ENCODE data around the gene EN1.
A peak's percentile ranks its signal among the peaks of the same experiment; 100 is the strongest.

The EN1 gene

DNA sequence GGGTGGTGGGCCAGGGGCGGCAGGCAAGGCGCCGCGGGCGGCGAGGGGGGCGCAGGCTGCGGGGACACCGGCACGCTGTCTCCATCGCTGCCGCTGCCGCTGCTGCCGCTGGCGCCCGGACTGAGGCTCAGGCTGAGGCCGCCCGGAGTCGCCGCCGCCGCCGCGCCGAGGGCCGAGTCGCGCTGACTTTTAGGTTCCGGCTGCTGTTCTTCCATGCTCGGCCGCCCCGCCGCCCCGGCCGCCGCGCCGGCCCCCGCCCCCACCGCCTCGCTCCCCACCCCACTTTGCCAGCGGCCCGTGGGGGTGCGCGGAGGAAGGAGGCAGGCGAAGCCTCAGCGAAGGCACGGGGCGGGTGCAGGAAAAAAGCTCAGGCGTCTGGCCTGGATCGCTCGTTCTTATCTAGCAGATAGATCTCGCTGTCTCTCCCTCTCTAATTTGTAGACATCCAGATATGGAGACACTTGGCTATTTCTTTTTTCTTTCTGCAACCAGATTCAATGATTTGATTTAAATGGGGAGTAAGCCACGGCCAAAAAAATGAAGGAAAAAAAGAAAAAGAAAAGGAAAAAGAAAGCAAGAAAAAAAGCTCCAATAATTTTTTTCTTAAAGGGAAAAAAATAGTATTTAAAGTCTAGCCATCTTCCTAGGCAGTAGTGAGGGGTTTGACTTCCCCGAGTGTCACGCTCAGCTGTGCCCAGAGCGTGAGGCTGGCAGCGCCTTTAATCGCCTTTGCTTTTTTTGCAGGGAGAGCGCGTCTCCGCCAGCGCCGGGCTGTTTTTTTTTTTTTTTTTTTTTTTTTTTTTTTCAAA lies at the start of gene EN1:
EN1 (minus strand) TSS at position 696 of the 809 bp plus-strand sequence; CDS start at position 215, 481 bp downstream.
- no peak for DNase-seq

DNA sequence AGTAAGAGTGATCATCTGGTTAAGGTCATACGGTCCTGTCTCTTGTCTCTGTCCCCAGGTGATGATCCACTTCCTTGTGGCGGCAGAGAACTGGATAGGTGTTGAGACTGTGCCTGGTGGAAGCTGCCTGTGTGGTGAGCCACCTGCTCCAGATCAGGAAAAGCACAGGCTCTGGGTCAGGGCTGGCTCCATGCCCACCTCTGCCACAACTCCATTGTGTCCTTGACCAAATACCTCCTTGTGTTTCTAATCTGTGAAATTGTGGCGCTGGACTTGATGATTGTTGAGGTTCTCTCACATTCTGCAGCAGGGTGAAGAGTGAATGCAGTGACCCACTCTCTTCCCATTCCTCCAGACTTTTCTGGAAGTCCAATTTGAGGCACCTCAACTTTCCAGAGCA lies 45.7 kb upstream of the EN1 start:
- DNase-seq = no peak

DNA sequence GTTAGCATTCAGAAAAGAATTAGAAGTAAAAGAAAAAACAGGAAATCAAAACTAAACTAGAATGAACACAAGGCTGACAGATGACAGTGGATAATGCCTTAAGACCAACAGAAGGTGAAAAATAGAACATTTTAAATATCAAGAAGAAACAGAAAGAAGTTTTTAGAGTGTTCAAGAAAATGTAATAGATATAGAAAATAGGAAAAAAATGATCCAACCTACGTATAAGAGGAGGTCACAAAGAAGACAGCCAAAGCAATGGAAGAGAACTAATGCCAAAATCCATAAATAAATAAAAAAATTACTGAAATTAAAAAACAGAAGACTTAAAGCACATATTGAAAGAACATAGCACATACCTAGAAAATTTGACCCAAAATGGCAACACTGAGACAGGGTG lies 42.5 kb upstream of the EN1 start:
- DNase-seq = no peak

DNA sequence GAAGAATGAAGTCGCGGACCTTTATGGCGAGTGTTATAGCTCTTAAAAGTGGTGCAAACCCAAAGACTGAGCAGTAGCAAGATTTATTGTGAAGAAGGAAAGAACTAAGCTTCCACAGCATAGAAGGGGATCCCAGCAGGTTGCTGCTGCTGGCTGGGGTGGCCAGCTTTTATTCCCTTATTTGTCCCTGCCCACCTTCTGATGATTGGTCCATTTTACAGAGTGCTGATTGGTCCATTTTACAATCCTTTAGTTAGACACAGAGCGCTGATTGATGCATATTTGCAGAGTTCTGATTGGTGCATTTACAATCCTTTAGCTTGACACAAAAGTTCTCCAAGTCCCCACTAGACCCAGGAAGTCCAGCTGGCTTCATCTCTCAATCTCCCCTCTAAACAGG lies 36.3 kb upstream of the EN1 start:
- DNase-seq = no peak

DNA sequence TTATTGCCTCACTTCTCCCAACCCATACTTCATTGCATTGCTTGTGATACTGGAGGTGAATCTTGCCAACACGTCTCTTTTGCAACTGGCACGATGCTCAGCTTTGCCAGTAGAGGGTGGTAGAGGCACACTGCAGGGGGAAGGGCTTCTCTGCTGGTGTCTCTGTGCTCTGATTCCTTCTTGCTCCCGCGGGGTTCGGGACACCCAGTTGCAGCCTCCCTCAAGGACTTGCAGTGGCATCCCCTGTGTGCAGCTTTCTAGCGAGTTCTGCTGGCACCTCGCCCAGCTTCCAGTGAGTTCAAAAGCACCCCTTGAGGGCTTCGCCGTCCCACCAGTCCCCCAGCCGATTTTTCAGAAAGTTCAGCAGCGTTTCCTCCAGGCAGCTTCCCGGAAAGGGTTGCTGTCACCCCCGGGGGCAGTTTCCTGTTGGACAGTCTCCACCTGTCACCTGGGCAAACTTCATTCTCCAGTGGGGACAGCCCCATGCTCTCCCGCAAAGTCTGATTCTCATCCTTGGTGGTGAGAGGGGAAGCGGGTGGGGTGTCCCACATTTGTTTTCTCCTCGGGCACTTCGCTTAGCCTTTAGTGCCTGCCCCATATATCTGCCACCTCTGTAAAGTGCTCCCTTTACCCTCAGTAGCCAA lies 35.4 kb upstream of the EN1 start:
- no peak for DNase-seq

DNA sequence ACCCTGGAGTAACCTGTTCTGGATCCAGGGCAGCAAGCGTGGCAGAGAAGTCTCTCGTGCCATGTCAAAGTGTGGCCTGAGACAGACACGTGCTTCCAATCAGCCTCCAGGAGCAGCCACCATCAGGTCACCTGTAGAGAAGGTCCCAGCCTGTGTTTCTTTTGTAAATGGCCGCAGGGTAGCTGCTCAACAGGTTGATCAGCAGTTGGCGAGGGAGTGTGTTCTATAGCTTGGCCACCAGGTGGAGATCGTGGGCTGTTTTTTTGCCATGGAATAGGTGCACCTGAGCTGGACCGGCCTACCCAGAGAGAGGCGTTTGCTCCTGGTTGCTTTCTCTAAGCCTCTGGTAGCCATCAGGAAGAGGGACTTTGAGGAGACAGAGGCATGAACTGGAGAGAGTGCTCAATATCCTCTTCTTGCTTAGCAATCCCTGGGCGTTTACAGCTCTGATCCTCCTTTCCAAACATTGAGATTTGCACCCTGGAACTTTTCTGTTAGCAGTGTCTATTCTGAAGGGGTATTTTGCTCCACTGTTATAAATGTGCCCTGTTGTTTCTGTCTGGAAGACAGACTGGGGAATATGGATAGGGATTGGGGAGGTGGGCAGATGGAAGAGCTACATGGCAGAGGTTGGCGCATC lies 34.2 kb upstream of the EN1 start:
- DNase-seq = no peak

DNA sequence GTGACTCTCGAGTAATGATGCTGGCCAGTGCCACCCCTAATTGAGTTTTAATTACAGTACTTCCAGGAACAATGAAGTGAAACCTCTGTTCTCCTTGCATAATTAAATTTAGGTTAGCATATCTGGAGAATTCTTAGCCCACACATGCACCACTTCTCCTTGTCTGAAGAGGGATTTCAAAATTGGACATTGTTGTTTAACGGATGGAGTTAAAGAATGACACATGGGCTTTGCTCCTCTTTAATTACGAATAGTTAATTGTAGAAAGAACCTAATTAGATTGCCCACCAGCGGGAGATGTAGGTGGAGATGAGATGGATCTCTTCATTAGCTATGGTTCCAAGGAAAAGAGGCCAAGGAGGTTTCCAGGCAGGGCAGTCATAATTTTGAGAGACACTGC lies 33.1 kb upstream of the EN1 start:
- DNase-seq = no peak

DNA sequence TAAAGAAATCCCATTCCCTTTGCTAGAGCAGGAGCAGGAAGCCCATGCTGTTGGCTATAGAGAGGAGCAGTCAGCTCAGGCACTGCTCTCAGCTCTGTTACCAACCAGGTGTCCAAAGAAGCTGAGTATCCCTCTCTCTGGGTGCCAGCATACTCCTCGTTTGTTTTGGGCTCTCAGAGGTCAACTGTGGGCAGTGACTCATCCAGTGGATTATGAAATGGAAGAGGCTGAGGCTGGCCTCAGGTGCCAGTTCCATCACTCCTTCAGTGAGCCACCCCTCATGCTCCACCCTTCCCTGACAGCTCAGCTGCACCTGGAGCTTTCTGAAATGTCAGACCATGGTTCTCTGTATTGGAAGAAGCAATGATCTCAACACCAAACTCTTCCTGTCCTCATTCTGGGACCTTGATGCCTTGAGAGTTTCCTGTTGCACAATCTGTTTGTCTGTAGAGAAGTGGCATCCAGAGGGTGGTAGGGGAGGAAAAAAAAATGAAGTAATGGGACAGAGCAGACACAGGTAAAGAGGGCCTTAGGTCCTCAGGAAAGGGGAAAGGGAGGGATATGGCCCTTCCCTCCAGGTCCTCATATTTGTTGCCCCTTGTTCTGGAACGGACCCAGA lies 31.2 kb upstream of the EN1 start:
- DNase-seq = no peak

DNA sequence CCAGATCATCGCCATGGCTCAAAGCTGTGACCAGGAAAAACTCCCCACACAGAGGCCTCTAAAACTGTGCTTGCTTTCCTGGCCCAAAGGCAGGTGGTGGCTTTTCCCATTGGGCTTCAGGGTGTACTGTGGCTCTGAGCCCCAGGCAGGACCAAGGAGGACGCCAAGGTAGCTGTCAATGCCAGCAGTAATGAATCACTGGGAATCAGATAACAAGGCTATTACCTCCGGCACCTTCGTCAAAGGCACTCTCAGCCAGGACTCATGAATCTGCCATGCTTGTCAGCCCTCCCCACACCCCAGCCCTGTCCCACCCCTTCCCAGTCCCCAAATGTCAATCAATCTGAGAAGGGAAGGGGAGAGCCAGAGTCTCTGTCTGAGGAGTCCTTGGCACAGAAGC lies 27.9 kb upstream of the EN1 start:
- DNase-seq = no peak

DNA sequence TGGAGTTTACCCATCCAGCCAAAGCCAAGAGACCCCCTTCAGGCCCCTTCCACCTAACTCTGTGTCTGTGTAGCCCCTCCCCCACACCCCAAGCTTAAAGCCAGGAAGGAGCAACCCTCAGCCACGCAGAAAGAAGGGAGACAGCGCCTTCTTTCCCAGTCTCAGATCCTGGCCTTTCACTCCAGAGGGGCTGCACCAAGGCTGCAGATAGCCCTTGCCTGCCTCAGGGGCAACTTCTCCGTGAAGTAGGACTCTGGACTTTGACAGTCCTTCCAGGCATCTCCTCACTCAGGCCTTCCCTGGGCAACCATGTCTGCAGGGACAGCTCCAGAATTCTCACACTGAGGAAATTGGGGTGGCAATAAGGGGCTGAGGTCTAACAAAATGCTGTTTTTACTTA lies 26.9 kb upstream of the EN1 start:
- no peak for DNase-seq

DNA sequence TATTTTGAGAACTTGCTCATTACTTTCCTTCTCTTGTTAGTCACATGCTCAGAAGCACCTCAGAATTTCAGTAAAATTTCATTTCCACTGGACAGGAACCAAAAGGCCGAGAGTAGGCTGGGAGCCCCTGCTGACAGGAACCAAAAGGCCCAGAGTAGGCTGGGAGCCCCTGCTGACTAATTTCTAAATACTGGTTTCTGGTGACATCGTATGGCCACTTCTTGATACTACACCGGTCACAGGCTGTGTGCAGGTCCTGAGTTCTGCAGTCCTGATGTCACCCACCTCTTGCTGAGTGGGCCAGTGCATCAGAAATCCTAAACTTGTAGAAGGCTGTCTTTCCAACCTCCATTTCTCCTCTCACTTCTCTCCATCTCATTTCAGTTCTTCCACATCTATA lies 17.7 kb upstream of the EN1 start:
- peak; percentile 42 for DNase-seq

DNA sequence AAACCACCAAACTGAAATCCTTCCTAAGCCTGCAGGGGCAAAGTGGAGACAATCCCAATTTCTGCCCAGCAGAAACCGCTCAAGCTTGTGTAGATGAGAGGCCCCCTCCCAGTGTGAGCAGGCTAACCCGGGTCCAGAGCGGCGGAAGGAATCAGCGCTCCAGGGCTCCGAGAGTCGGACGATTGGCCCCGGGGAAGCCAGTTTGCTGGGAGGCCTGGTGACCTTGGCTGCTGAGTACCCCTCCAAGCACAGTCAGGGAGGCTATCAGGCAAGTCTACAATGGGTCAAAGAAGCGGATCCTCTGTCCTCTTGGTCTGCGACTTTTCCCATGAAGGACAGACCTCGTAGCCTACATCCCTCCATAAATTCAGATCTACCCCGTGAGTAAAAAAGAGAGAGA lies 16.8 kb upstream of the EN1 start:
- DNase-seq = no peak

DNA sequence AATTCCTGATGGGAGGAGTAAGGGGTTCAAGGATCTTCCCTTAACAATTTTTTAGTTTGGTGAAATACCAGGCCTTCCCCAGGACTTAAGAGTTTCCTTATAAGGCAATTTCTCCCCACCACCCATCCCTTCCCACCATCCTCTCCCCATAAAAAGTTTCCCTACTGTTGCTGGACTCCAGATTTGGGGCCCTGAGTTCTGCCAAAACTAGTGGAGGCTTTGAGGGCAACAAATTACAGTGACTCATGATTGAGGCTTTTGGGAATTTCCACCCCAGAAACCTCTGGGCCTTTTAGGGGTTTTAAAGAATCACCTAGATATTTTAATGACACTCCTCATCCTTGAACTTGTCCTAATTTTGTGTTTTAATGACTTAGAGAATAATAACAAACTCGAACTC lies 14.3 kb upstream of the EN1 start:
- no peak for DNase-seq

DNA sequence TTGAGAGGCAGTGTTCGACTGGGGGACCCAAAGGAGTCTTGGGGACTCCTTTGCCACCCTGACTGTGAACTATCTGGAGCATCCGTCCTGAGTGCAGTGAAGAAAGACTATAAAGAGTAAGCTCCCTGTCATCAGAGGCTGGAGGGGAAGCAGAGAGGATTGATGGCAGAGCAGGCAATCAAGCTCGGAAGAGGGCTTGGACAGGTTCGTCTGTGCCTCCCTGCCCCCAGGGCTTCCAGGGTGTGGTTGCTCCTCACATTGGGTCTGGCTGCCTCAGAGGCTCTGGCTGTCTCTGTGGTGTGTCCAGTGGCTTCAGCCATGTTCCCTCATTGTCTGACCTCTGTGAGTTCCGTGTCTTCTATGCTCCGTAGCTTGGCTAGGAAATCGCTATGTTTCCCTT lies 13.8 kb upstream of the EN1 start:
- DNase-seq = no peak

DNA sequence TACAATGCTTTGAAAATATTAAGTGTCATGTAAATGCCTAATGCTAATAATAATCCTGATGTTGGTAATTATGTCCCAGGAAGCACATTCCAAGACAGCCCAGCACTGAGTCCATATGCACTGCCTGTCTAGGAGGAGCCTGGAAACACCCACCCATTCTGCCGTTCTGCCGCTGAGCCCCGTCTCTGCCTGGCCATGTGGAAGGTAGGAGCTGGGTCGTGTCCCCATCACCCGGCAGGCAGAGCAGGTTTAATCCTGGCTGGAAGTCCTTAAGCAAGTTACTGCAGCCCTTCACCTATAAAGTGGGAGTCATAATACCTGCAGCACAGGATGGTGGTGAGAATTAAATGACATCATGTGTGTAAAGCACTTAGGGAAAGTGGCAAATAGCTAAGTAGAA lies 13.1 kb upstream of the EN1 start:
- no peak for DNase-seq

DNA sequence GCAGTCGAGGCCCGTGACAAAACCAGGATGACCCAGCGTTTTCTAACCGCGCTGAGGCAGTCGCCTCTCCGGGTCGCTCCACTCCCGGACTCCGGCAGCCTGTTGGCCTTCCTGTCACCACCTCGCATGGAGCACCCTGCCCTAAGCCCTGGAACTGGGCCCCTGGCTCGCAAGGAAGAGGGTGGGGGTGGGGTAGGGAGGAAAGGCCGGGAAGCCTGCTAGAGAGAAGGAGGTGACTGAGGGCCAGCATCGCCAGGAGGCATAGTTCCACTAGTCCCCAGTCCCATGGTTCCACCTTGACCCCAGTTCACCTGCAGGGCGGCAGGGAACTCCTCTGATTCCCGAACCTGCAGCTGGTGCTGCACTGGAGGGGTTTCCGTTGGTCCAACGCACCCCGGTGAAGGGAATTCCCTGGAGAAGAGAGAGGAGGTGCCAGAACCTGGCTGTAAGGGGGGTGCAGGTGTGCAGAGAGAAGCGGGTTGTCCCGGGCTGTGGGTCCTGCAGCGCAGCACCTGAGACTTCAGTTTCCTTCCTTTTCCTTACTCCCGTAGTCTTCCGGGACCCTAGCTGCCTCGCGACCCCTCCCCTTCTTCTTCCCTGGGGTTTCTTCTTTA lies 11.8 kb upstream of the EN1 start:
- no peak for DNase-seq

DNA sequence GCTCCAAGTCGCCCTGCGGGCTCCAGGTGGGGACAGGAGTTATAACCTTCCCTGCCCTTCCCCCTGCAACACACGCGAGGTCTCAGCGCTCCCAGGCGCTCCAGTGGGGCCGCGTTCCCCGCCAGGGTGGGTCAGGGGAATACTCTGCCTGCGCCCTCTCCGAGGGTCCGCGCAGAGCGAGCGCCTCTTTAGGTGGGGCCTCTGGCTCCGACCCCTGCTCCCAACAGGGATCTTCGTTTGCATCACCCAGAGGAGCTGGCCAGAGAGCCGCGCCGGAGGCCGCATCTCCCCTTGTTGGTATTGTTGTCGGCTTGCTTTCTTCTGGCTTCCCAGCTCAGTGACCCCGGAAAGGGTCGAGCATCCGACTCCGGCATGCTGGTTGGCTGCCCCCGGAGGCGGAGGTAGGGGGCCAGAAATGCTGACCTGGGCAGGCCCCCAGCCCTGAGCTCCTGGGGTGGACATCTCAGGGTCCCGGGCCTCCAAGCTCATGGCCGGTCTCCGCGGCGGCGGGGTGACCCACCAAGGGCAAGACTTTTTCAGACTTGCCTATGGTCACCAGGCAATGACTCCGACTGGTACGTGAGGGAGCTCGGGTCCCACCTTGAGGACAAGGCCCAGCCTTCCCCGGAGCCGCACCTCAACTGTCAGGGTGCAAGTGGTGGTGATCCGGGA lies 11.2 kb upstream of the EN1 start:
- DNase-seq = no peak

DNA sequence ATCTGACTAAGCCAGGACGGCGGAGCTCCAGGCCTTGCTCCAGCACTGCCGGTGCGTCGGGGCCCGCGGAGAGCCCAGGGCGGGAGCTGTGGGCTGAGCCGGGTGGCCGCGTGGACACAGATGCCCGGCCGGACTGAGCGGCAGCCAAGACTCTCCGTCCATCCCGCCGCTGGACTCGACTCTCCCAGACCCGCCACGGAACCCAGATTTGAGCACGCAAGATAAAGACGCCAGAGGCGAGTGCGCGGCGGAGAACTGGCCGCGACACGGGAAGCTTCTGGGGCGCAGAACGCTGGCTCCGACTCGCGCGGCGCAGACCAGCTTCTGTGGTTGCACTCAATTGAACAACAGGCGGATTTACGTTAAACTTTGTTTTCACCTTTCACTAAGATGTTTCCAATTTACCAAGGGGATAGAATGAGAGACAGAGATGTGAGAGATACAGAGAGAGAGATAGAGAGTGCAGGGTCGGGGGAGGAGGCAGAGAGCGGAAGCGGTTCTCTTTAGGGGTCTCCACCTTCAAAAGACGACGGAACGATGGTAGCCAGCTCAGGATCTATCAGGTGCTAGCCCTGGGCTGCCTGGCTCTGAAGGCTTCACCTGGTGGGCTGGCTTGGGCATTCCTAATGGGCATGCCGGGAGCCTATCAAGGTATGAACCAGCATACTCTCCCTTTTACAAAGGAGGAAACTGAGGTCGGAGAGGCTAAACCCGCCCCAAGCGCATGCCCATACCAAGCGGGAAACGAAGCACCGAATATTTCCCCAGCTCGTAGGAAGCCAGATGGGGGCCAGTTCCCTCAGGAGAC lies 10.4 kb upstream of the EN1 start:
- DNase-seq = no peak

DNA sequence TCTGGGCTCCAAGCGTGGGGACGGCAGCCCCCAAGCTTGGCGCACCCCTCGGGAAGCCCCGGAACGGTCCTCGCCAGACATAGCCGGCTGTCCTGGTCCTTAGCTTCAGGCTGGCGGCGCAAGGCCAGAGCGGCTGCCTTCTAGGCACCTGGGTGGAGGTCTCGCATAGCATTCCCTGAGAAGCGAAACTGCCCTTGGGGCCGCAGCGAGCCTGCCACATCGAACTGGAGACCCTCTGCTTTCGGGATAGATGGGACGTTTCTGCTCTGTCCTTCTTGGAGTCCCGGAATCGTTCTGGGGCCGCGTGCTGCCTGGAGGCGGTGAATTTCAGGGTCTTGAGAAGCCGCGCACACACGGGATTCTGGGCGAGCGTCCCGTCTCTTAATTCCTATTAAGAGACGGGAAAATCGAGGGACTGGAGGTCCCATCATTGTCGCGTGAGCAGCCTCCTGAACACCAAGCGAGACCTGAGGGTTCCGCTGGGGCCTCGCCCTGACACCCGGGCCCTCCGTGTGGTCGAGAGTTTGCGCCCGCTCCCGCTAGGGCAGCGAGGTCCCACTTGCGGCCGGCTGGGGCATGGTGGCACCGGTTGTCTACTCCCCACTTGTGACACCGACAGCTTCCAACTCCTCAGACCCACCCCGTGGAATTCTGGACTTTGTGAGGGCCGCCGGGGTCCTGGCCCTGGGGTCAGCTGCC lies 9.7 kb upstream of the EN1 start:
- DNase-seq = no peak

DNA sequence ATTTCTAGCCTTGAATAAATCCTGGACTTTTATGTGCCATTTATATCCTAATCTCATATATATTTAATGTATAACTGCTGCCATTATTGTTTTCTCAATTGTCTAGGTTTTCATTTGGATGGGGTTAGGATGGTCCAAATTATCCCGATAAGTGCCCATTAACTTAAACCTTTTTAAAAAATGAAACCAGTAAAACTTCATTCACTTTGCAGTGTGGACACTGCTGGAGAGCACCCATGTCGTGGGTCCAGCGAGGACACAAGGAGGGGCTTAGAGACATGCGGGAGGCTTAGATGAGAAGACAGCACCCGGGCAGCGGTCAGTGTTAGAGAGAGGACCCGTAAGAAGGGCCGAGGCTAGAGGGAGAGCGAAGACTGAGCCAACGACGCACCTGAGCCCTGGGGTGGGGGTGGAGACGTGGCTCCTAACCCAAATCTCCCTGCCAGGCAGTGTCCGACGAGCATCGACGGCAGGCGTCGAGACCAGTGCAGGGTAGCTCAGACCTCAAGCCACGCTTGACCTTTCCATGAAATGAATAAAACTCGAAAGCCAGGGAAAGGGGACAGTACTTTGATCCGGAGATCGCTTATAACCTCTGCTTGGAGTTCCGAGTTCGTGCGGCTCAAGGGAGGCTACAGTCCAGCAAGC lies 9.0 kb upstream of the EN1 start:
- DNase-seq = no peak
